ENCODE measurements around the gene RAB35.
A peak's percentile ranks its signal among the peaks of the same experiment; 100 is the strongest.

RAB35 gene

DNA sequence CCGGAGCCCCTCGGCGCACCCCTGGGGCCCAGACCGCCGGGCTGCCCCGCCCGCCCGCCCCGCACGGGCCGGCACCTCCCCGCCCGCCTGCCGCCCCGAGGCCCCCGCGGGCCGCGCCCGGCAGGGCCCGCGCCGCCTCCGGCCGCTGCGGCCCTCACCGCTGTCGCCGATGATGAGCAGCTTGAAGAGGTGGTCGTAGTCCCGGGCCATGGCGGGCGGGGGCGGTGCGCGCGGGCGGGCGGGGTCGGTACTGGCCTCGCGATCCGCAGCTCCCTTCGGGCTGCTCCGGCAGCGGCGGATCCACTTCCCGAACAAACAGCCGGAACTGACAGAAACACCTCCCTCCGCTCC, at the start of gene RAB35:
Gene RAB35 (minus strand): TSS at position 313 of the 351 bp plus-strand sequence. CDS start 103 bp downstream, at position 210.
- Histone ChIP-seq H3K9me3 (ENCODE audit: low read length) (no peaks in the 10 kb centered on the region), H3K4me1 (ENCODE audit: insufficient read depth, low read length) (peaks cover 31% of the 10 kb centered on the region), H3K36me3 (ENCODE audit: insufficient read depth, low read length) (peaks cover 14% of the 10 kb centered on the region), H3K4me3 (ENCODE audit: low read length) (peak within 1 kb of the TSS; percentile 77), H2AFZ (ENCODE audit: low read depth, low read length) (peak within 1 kb of the TSS; percentile 87), H3K27me3 (ENCODE audit: insufficient read depth, low read length) (no peaks in the 10 kb centered on the region)

DNA sequence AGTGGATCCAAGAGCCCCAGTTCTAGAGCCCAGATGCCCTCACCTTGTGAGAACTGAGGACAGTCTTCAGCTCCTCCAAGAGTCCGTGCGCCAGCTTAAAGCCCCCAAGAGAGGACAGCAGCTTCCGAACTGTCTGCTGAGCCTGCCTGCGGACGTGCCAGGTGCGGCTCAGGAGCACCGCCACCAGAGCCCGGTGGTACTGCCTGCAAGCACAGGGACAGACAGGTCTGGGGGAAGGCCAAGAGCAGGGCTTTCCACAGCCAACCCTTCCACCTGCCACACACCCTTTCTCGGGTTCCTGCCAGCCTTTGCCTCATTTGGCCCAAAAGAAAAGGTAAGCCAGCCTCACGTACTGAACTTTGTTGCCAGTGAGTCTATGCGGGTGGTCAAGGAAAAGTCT, 47.7 kb upstream of the RAB35 start:
- H3K4me3 ChIP-seq (ENCODE audit: low read length): no peak overlapping the region
- no peaks in the 10 kb centered on the region for H3K4me1 ChIP-seq (ENCODE audit: insufficient read depth, low read length)
- peaks cover 74% of the 10 kb centered on the region for H3K36me3 ChIP-seq (ENCODE audit: insufficient read depth, low read length)
- no peaks in the 10 kb centered on the region for H3K9me3 ChIP-seq (ENCODE audit: low read length)
- H3K27me3 ChIP-seq (ENCODE audit: insufficient read depth, low read length): no peaks in the 10 kb centered on the region
- no peak overlapping the region for H2AFZ ChIP-seq (ENCODE audit: low read depth, low read length)

DNA sequence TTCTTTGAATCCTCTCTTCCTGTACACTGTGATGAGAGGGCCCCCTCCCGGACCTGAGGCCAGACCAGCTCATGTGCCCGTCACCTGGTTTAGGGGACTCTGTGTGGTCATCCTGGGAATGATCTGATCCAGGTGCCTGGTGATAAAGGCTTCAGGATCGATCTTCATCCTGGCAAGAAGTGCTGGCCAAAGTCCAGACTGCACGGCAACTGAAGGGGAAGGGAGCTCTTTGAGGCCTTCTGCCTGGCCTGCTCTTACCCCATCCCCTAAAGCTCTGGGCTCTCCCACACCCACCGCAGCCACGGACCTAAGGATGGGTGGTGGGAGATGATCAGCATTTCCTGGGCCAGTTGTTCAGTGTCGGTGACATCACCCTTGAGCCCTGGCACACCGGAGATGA, 46.2 kb upstream of the RAB35 start:
- no peaks in the 10 kb centered on the region for H3K27me3 ChIP-seq (ENCODE audit: insufficient read depth, low read length)
- peaks cover 75% of the 10 kb centered on the region for H3K36me3 ChIP-seq (ENCODE audit: insufficient read depth, low read length)

DNA sequence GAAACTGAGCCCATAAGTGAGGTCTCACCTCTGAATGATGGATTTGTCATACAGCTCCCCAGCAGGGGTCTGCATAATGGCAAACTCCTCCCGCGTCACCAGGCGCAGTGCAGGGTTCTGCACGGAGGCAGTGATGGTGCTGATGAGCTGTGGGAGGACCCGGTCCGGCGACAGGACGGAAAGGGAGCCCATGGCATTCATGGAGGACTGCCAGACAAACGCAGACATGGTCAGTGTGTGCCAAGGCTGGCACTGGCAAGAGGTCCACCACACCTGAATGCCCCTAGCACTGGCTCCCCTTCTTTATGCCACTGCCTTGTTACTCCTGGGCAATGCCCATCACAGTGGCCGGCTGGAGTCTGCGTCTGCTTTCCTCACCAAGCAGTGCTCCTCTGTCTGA, 45.3 kb upstream of the RAB35 start:
- Histone ChIP-seq H2AFZ (ENCODE audit: low read depth, low read length) (no peak overlapping the region), H3K4me3 (ENCODE audit: low read length) (no peak overlapping the region), H3K4me1 (ENCODE audit: insufficient read depth, low read length) (no peaks in the 10 kb centered on the region), H3K36me3 (ENCODE audit: insufficient read depth, low read length) (peaks cover 76% of the 10 kb centered on the region), H3K27me3 (ENCODE audit: insufficient read depth, low read length) (no peaks in the 10 kb centered on the region), H3K9me3 (ENCODE audit: low read length) (no peaks in the 10 kb centered on the region)

More for the DNA sequence above, 46.2 kb upstream of the RAB35 start:
- Histone ChIP-seq H3K4me3 (ENCODE audit: low read length) (no peak overlapping the region), H3K9me3 (ENCODE audit: low read length) (no peaks in the 10 kb centered on the region), H2AFZ (ENCODE audit: low read depth, low read length) (no peak overlapping the region), H3K4me1 (ENCODE audit: insufficient read depth, low read length) (no peaks in the 10 kb centered on the region)

DNA sequence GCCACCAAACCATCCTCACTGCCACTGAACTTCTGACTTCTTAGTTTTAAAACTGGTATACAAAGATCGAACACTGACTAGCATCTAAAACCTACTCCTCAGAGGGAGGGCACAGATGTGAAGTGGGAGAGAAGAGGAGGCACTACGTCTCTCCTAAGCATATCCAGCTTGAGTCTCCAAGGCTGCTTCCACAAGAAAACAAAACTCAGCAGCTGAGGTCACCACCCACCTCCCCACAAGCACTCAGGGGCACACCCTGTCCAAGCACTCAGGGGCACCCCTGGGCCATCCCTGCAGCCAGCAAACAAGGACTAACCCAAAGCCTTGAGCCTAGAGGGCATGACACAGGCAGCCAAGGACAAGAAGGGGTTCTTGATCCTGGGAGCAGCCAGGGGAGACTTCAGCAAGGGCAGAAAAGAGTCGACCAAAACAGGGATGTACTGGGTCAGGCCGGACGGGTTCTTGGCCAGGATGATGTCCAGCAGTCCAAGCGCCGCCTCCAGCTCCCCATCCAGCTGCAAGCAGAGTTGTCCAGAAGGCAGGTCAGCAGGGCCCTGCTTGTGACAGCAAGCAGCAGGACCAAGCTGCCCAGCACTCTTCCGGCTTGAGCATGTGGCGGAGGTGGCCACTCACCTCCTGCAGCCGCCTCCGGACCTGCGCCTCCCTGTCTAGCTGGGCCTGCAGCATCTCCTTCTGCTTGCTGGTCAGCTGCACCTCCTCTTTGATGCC, 43.1 kb upstream of the RAB35 start:
- Histone ChIP-seq H3K36me3 (ENCODE audit: insufficient read depth, low read length) (peaks cover 94% of the 10 kb centered on the region), H3K27me3 (ENCODE audit: insufficient read depth, low read length) (no peaks in the 10 kb centered on the region), H3K4me3 (ENCODE audit: low read length) (no peak overlapping the region), H3K4me1 (ENCODE audit: insufficient read depth, low read length) (no peaks in the 10 kb centered on the region), H3K9me3 (ENCODE audit: low read length) (no peaks in the 10 kb centered on the region), H2AFZ (ENCODE audit: low read depth, low read length) (no peak overlapping the region)

DNA sequence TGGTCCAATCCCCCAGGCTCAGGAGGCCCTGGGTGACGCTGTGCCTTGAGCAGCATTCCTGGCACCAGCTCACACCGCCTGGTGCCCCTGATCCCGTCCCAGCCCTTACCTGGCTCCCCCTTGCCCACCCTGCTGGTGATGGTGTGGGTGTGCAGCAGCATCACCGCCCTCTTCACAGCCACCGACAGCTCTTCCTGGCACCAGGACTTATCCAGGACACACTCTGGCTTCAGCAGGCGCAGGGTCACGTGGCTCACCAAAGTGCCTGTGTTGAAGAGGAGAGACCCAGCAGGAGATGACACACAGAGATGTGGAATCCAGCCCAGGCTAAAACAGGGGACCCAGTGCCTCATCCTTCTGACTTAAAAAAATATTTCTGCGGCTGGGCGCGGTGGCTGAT, 41.8 kb upstream of the RAB35 start:
- H3K27me3 ChIP-seq (ENCODE audit: insufficient read depth, low read length): no peaks in the 10 kb centered on the region
- H3K9me3 ChIP-seq (ENCODE audit: low read length): no peaks in the 10 kb centered on the region
- H3K4me1 ChIP-seq (ENCODE audit: insufficient read depth, low read length): no peaks in the 10 kb centered on the region
- no peak overlapping the region for H2AFZ ChIP-seq (ENCODE audit: low read depth, low read length)
- peaks cover 95% of the 10 kb centered on the region for H3K36me3 ChIP-seq (ENCODE audit: insufficient read depth, low read length)
- H3K4me3 ChIP-seq (ENCODE audit: low read length): no peak overlapping the region

DNA sequence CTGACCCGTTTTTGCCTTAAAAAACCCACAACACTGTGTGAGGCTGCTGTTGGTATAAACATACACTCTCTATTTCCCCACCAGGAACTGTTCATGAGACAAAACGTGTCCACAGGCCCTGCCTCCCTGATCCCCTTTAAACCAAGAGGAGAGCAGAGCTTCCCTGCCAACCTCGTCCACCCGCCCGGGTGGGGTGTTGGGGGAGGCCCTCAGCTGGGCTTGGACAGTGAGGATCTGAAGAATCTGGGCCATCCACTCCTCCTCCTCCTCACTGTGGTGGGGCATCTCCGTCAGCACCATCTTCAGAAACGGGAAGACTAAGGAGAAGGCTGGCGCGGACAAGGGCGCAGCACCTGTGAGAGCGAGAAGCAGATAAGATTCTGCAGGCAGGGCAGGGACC, 41.1 kb upstream of the RAB35 start:
- Histone ChIP-seq H3K27me3 (ENCODE audit: insufficient read depth, low read length) (no peaks in the 10 kb centered on the region), H3K36me3 (ENCODE audit: insufficient read depth, low read length) (peaks cover 95% of the 10 kb centered on the region), H3K9me3 (ENCODE audit: low read length) (no peaks in the 10 kb centered on the region), H3K4me3 (ENCODE audit: low read length) (no peak overlapping the region), H2AFZ (ENCODE audit: low read depth, low read length) (no peak overlapping the region), H3K4me1 (ENCODE audit: insufficient read depth, low read length) (no peaks in the 10 kb centered on the region)

DNA sequence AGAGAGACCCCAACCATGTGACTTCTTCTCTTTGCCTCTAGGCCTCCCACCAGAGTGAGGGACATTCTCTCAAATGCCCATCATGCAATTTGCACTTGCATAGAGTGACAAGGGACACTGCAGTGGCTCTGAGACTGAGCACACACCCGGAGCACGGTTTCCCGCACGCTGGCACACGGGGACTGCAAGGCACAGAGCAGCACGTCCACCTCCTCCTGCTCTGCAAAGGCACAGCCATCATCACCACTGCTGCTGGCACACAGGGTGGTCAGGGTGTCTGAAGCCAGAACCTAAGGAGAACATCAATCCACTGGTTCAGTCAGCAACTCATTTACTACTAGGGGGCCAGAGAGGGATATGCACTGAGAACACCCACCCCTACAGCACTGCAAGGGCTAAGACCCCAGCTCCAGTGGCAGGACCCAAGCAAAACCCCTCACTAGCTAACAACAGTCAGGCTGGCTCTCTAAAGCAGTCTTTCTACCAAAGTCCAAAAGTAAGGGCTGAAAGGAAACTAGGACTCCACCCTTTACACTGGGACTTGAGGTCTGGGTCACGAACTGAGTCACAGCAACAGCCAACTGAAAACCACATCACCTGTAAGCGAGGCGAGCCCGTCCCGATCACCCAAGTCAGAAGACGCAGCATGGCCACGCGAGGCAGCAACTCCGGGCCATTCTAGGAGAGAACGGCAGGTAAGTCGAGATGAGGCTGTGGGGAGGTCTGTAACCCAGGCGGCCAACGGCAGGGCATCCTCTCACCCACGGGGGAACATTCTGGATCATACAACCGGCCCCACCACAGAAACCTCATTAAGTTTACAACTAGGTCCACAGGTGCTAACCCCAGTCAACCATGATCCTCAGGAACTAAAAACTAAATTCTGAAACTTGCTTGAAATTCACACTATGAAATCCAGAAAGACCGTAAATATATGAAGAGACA, 40.0 kb upstream of the RAB35 start:
- Histone ChIP-seq H3K36me3 (ENCODE audit: insufficient read depth, low read length) (peaks cover 90% of the 10 kb centered on the region), H3K4me3 (ENCODE audit: low read length) (no peak overlapping the region), H3K9me3 (ENCODE audit: low read length) (no peaks in the 10 kb centered on the region), H2AFZ (ENCODE audit: low read depth, low read length) (no peak overlapping the region), H3K27me3 (ENCODE audit: insufficient read depth, low read length) (no peaks in the 10 kb centered on the region), H3K4me1 (ENCODE audit: insufficient read depth, low read length) (no peaks in the 10 kb centered on the region)

DNA sequence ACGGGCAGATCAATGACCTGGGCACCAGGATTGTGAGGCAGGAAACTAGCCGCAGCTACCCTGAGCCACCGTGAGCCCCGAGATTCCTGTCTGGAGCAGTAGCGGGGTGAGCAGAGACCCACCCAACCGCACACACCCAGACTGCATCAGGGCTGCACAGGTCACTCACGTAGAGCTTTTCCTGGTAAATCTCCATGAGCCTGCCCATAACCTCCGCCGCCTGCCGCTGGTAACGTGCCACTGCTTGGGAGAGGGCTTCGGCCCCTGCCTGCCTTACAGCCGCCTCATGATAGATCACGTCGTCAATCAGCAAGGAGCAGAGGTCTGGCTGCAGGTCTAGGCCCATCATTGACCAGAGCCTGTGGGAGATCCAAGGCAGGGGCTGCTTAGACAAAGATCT, 38.5 kb upstream of the RAB35 start:
- Histone ChIP-seq H3K27me3 (ENCODE audit: insufficient read depth, low read length) (no peaks in the 10 kb centered on the region), H3K4me1 (ENCODE audit: insufficient read depth, low read length) (no peaks in the 10 kb centered on the region), H3K9me3 (ENCODE audit: low read length) (no peaks in the 10 kb centered on the region), H3K4me3 (ENCODE audit: low read length) (no peak overlapping the region), H2AFZ (ENCODE audit: low read depth, low read length) (no peak overlapping the region), H3K36me3 (ENCODE audit: insufficient read depth, low read length) (peaks cover 88% of the 10 kb centered on the region)

DNA sequence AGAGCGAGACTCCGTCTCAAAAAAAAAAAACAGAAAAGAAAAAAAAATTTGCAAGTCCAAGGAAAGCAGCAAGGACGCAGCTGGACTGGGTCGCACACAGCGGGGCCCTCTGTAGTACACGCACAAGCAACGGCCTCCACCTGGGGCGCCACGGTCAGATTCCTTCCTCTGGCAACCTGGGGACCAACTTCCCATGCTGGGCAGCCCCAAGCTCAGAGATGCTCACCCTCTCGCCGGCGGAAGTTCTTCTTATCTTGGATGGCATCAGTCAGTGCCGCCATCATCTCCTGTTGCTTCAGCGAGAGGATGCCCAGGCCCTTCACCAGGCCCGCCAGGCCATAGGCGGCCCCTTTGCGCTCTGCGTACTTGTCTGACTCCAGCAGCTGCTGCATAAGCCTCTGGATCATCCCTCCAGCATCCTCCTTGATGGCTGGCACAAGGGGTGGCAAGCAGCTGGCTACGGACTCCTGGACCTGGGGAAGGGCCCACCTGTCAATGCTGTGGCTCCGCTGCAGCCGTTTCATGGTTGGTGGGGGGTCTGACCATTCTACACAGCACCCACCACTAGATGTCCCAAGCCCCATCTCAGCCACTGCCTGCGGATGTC, 34.5 kb upstream of the RAB35 start:
- Histone ChIP-seq H3K27me3 (ENCODE audit: insufficient read depth, low read length) (no peaks in the 10 kb centered on the region), H3K9me3 (ENCODE audit: low read length) (no peaks in the 10 kb centered on the region), H3K4me1 (ENCODE audit: insufficient read depth, low read length) (no peaks in the 10 kb centered on the region), H2AFZ (ENCODE audit: low read depth, low read length) (no peak overlapping the region), H3K4me3 (ENCODE audit: low read length) (no peak overlapping the region), H3K36me3 (ENCODE audit: insufficient read depth, low read length) (peaks cover 89% of the 10 kb centered on the region)

DNA sequence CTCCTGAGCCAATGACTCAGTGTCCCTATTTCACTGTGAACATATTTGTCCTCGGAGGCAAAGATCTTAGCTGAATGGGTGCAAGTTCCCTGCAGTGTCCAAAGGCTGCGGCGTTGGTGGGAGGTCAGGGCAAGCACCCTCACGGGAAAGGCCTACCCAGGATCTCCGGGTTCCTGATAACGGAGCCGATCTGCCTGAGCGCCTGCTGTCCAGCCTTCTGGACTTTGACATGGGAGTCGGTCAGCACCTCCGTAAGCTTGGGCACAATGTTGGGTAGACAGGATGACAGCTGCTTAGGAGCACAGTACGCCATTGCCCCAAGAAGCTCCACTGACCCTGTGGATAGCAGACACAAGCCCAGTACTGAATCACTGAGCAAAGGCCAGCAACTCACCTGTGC, 31.5 kb upstream of the RAB35 start:
- no peak overlapping the region for H2AFZ ChIP-seq (ENCODE audit: low read depth, low read length)
- no peaks in the 10 kb centered on the region for H3K9me3 ChIP-seq (ENCODE audit: low read length)
- no peak overlapping the region for H3K4me3 ChIP-seq (ENCODE audit: low read length)
- H3K36me3 ChIP-seq (ENCODE audit: insufficient read depth, low read length): peaks cover 84% of the 10 kb centered on the region
- no peaks in the 10 kb centered on the region for H3K4me1 ChIP-seq (ENCODE audit: insufficient read depth, low read length)
- H3K27me3 ChIP-seq (ENCODE audit: insufficient read depth, low read length): no peaks in the 10 kb centered on the region

DNA sequence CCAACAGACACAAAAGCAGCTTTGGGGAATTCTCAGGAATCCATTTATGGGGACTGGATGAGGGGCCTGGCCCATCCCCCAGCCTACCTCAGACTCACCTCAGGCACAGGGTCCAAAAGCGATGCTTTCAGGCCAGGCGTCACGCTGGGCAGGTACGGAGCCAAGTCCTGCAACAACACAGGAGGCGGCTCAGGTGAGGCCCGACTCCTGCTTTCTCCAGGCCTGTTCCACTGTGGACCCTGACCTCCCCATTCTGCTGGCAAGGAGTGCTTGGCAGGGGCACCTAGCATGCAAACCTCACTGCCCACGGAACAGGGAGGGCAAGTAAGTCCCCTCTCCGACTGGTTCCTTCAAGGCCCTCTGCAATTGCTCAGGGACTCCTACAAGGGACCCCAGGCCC, 28.6 kb upstream of the RAB35 start:
- Histone ChIP-seq H2AFZ (ENCODE audit: low read depth, low read length) (no peak overlapping the region), H3K9me3 (ENCODE audit: low read length) (no peaks in the 10 kb centered on the region), H3K4me1 (ENCODE audit: insufficient read depth, low read length) (no peaks in the 10 kb centered on the region), H3K27me3 (ENCODE audit: insufficient read depth, low read length) (no peaks in the 10 kb centered on the region), H3K36me3 (ENCODE audit: insufficient read depth, low read length) (peaks cover 90% of the 10 kb centered on the region), H3K4me3 (ENCODE audit: low read length) (no peak overlapping the region)

DNA sequence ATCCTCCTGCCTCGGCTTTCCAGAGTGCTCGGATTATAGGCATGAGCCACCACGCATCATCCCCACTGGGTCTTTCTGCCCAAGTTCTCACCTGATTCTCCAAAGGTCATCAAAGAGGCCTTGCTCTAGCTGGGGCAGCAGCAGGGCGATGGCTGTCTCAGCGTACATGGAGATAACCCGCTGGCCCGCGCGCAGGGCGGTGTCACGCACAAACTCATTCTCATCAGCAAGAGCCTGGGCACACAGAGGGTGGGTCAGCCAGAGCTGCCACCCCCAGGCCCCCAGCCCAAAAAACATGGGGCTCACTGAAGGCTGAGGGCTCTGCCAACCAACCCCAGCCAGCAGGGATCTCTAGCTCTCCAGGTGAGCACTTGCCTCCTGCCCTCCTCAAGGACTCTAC, 27.7 kb upstream of the RAB35 start:
- Histone ChIP-seq H3K4me1 (ENCODE audit: insufficient read depth, low read length) (no peaks in the 10 kb centered on the region), H3K9me3 (ENCODE audit: low read length) (no peaks in the 10 kb centered on the region), H2AFZ (ENCODE audit: low read depth, low read length) (no peak overlapping the region), H3K27me3 (ENCODE audit: insufficient read depth, low read length) (no peaks in the 10 kb centered on the region), H3K36me3 (ENCODE audit: insufficient read depth, low read length) (peaks cover 90% of the 10 kb centered on the region), H3K4me3 (ENCODE audit: low read length) (no peak overlapping the region)

Data from neuron (in vitro differentiated cells).